Measurements from ENCODE around the gene SMPD3.

SMPD3 gene

GRCh38 chr16:68400083-68400923 lies 48.0 kb downstream of the SMPD3 start:
- no peak for DNase-seq (ENCODE audit: low spot score)
- TF ChIP-seq CTCF (IDR thresholded peaks at IDR 0.05; ENCODE audit: extremely low read depth, missing control alignments), result no peak

- DNase-seq (ENCODE audit: low spot score), result no peak
- TF ChIP-seq CTCF (IDR thresholded peaks at IDR 0.05; ENCODE audit: extremely low read depth, missing control alignments), result no peak
These were observed 48.9 kb downstream of the SMPD3 start for GRCh38 chr16:68399456-68399855.

GRCh38 chr16:68397710-68398201 lies 50.6 kb downstream of the SMPD3 start:
- TF ChIP-seq CTCF (IDR thresholded peaks at IDR 0.05; ENCODE audit: extremely low read depth, missing control alignments), result no peak
- DNase-seq (ENCODE audit: low spot score), result no peak

GRCh38 chr16:68396481-68396880 lies 51.8 kb downstream of the SMPD3 start:
- no peak for DNase-seq (ENCODE audit: low spot score)
- TF ChIP-seq CTCF (IDR thresholded peaks at IDR 0.05; ENCODE audit: extremely low read depth, missing control alignments), result peak; percentile 35

GRCh38 chr16:68395815-68396214 lies 52.5 kb downstream of the SMPD3 start:
- TF ChIP-seq CTCF (IDR thresholded peaks at IDR 0.05; ENCODE audit: extremely low read depth, missing control alignments), result no peak
- DNase-seq (ENCODE audit: low spot score), result no peak

- TF ChIP-seq CTCF (IDR thresholded peaks at IDR 0.05; ENCODE audit: extremely low read depth, missing control alignments), result no peak
- DNase-seq (ENCODE audit: low spot score), result no peak
These were observed 53.0 kb downstream of the SMPD3 start for GRCh38 chr16:68395167-68395786.

GRCh38 chr16:68393333-68393732 lies 55.0 kb downstream of the SMPD3 start:
- TF ChIP-seq CTCF (IDR thresholded peaks at IDR 0.05; ENCODE audit: extremely low read depth, missing control alignments), result no peak
- DNase-seq (ENCODE audit: low spot score), result no peak
